ENCODE results near the gene CALD1.

DNA sequence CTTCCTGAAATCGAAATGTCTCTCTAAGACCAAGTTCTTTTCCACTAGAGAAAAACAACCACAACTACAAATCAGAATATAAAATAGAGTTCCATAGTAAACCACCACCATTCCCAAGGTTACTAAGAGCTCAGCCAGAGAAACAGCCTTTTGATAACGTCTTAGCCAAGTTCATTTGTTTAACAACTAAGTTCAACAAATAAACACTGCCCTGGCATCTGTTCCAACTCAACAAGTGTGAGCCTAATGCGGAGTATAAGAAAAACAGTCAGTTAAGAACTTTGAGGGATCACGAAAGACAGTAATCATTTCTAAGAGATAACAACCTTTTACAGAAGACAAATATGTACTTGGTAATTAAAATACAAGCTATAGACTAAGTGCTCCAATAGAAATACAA is 77.3 kb downstream of the CALD1 start:
- no peak for TF ChIP-seq POLR2A (IDR thresholded peaks at IDR 0.05)
- TF ChIP-seq, protein P1, sequence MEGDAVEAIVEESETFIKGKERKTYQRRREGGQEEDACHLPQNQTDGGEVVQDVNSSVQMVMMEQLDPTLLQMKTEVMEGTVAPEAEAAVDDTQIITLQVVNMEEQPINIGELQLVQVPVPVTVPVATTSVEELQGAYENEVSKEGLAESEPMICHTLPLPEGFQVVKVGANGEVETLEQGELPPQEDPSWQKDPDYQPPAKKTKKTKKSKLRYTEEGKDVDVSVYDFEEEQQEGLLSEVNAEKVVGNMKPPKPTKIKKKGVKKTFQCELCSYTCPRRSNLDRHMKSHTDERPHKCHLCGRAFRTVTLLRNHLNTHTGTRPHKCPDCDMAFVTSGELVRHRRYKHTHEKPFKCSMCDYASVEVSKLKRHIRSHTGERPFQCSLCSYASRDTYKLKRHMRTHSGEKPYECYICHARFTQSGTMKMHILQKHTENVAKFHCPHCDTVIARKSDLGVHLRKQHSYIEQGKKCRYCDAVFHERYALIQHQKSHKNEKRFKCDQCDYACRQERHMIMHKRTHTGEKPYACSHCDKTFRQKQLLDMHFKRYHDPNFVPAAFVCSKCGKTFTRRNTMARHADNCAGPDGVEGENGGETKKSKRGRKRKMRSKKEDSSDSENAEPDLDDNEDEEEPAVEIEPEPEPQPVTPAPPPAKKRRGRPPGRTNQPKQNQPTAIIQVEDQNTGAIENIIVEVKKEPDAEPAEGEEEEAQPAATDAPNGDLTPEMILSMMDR (IDR thresholded peaks at IDR 0.05) = no peak
